ENCODE data around the gene PNMA6E.

DNA sequence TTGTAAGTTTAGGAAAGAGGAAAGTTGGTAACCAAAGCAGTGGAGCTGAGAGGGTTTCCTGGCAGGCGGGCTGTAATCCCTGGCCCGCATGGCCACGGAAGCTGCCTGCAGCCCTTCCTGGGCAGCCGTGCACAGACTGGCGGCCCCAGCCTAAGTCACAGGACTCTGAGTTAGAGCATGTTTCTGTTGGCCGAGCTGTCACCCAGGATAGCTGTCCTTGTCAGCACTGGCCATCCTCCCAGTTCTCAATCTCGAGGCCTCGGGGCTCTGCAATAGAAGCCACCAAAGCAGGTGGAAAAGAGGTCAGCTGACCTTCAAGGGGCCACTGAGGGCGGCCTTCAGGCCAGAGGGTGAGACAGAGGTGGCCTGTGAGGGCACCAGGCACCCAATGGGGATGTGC lies 20.5 kb downstream of the PNMA6E start:
- TF ChIP-seq EZH2 (IDR thresholded peaks at IDR 0.05; ENCODE audit: borderline replicate concordance, low read depth, low read length, severe bottlenecking) (no peak), POLR2AphosphoS5 (IDR thresholded peaks at IDR 0.05; ENCODE audit: insufficient read depth, low read depth, low read length) (no peak), POLR2A (IDR thresholded peaks at IDR 0.05; ENCODE audit: low read depth, low read length) (no peak), FOS (IDR thresholded peaks at IDR 0.05; ENCODE audit: borderline replicate concordance, insufficient read depth, low read length) (no peak)
- TF ChIP-seq, protein P1, sequence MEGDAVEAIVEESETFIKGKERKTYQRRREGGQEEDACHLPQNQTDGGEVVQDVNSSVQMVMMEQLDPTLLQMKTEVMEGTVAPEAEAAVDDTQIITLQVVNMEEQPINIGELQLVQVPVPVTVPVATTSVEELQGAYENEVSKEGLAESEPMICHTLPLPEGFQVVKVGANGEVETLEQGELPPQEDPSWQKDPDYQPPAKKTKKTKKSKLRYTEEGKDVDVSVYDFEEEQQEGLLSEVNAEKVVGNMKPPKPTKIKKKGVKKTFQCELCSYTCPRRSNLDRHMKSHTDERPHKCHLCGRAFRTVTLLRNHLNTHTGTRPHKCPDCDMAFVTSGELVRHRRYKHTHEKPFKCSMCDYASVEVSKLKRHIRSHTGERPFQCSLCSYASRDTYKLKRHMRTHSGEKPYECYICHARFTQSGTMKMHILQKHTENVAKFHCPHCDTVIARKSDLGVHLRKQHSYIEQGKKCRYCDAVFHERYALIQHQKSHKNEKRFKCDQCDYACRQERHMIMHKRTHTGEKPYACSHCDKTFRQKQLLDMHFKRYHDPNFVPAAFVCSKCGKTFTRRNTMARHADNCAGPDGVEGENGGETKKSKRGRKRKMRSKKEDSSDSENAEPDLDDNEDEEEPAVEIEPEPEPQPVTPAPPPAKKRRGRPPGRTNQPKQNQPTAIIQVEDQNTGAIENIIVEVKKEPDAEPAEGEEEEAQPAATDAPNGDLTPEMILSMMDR (IDR thresholded peaks at IDR 0.05; ENCODE audit: extremely low read depth in 1 of 2, insufficient read depth in 1 of 2, low read depth in 1 of 2, low read length in 2 of 2) = no peak
- TF ChIP-seq, protein P2, sequence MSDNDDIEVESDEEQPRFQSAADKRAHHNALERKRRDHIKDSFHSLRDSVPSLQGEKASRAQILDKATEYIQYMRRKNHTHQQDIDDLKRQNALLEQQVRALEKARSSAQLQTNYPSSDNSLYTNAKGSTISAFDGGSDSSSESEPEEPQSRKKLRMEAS (IDR thresholded peaks at IDR 0.05; ENCODE audit: insufficient read depth, insufficient read length) = no peak
